Activated CD8-positive, alpha-beta memory T cell treated with anti-CD3 and anti-CD28 coated beads, Interleukin-2, amount 50 U/mL, for 1 hour (primary cell): ENCODE measurements around the gene MRPS33.
"Not testable (repeated sequence)": the region's sequence is repeated elsewhere in the genome, so short reads cannot be mapped to it uniquely, and the experiment has no call there.

Source experiments
- DNase-seq: peaks from one replicate; pipeline ENCODE4 v3.0.0-alpha.2; 2020; ENCODE audit errors: extremely low read depth

MRPS33 gene

DNA sequence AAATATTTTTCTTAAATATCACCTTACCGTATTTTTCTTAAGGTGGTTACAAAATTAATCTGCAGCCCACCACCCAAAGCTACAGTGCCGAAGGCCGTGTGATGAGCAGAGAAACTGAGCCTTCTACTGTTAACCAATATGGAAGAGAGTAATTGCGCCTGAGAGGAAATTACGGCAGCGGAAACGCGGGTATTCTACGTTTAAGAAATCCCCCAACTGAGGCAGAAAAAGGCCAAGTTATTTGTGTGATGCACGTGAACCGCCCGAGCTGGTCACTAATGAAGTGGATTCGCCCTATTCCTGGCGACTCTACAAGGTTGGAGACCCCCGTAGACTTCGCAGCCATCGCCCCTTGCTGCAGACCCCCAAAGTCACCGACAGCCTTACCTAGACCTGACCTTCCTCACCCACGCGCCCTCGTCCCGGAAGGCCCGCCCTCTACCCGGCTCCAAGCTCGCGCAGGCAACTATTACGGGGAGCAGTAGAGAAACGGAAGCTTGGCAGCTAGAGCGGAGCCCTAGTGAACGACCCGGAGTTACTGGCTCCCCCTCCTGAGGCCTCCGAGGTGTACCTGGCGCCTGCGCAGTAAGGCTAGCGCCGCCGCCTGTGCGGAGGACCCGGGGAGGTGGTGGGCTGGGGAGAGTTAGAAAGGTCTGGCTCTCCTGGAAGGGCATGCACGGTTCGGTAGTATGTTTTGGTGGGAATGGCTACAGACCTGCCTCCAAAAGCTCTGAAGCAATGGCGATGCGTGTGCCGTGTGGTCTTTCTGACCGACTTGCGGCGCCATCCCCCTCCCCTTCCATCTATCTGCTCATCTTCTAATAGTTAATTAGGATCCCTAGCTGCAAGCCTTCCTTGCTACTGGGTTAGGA is at the start of gene MRPS33:
MRPS33 (minus strand) TSS at position 429 of the 872 bp plus-strand sequence. CDS start 4,319 bp downstream, outside the sequence.
- peak; percentile 87 for DNase-seq

DNA sequence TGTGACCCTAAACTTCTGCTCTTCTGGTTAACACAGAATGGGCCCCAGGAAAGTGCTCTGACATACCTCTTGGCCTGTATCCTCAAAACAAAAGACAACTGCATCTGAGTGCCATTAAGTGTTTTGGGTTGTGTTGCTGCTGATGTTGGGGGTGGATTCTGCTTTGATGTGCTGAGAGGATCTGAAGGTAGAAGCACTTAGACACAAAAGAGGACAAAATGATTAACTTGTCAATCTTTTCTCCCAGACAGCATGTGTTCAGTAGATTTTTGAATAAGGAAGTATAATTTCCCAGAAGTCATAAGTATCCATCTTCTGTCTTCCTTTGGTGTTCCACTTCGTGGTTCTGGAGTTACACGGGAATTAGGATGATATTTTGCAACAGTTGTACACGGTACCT is 43.0 kb upstream of the MRPS33 start:
- DNase-seq: no peak

DNA sequence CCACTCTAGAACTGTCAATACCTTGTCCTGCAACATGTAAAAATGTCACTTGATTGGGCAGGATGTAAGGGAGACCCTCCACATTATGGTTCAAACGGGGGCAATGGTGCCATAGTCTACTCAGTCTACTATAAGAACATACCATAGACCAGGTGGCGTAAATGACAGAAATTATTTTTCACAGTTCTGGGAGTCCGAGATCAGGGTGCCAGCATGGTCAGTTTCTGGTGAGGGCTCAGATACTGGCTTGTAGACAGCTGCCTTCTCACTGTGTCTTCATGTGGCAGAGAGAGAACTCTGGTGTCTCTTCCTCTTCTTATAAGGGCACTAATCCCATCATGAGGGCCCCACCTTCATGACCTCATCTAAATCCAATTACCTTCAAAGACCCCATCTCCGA is 40.4 kb upstream of the MRPS33 start:
- no peak for DNase-seq

DNA sequence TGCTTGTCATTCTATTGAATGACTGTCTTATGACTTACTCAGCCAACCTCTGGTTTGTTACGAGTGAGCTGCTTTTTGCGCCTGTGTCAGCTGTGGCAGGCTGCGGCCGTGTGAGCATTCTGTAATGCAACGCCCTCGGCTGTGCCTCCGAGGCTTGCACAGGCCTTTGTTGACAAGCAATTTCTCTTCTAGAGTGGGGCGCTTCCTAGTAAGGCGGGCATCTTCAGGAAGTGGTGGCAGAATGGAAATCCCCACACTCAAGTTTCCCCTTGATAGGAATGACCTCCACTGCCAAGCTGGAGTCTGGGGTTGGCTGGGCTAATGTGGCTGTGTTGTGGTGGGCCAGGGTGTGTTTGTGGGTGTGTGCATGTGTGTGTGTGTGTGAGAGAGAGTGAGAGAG is 38.9 kb upstream of the MRPS33 start:
- DNase-seq: no peak

DNA sequence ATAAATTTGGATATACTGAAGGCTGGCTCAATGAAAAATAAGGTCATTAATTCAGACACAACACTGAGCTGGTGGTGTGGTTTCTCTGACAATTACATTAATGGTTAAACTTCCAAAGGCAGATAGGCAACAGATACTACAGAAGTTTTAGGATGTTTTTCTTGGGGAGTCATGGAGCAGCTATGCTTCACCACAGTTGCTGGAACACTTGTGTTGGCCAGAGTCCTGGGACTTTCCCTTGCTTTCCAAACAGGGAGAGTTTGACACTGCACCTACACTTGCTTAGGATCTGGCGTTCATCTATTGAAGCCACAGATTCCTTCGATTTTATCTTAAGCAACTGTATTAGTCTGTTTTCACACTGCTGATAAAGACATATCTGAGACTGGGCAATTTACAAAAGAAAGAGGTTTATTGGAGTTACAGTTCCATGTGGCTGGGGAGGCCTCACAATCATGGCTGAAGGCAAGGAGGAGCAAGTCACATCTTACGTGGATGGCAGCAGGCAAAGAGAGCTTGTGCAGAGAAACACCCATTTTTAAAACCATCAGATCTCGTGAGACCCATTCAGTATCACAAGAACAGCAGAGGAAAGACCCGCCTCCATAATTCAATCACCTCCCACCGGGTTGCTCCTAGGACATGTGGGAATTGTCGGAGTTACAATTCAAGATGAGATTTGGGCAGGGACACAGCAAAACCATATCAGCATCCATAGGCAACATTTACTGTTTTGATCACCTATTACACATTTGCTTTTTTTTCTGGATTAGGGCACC is 31.3 kb upstream of the MRPS33 start:
- DNase-seq: no peak

DNA sequence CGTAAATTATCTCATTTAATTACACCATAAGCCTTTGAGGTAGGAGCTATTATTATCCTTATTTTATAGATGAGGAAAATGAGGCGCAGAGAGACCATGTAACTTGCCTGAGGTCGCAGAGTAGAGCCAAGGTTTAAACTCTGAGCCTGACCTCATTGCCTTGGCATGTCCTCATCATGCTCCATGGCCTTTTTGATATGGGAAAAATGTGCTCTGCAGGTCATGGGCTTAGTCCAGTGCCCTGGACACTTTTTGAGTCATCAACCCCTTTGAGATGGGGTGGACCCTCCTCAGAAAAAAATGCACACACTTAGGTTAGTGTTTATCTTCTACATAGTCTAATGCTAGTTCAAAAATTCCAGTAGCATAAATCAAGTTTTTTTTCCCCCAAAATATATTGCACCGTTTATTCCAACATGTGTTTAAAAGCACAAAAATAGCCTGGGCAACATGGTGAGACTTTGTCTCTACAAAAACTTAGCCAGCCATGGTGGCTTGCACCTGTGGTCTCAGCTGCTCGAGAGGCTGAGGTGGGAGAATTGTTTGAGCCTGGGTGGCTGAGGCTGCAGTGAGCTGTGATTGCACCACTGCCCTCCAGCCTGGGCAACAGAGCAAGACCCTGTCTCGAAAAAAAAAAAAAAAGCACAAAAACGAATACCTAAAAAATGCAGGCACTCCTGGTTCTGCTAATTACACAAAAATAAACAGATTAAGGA is 30.5 kb upstream of the MRPS33 start:
- no peak for DNase-seq

DNA sequence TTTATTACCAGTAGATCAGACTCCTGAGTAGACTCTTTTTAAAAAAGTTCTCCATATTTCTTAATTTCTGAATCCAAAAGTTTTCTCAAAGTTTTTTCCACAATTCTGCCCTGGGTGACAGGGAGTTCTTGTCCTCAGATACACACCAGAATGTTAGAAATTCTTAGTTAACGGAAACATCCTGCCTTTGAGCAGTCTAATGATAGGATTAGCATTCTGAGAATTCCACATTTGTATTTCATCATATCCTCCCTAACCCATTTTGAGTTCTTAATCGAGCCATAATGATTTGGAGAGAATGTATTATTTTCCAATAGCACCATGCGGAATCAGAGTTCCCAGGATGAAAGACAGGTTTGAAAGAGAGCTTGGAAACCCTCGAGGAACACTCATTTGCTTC is 28.9 kb upstream of the MRPS33 start:
- no peak for DNase-seq

DNA sequence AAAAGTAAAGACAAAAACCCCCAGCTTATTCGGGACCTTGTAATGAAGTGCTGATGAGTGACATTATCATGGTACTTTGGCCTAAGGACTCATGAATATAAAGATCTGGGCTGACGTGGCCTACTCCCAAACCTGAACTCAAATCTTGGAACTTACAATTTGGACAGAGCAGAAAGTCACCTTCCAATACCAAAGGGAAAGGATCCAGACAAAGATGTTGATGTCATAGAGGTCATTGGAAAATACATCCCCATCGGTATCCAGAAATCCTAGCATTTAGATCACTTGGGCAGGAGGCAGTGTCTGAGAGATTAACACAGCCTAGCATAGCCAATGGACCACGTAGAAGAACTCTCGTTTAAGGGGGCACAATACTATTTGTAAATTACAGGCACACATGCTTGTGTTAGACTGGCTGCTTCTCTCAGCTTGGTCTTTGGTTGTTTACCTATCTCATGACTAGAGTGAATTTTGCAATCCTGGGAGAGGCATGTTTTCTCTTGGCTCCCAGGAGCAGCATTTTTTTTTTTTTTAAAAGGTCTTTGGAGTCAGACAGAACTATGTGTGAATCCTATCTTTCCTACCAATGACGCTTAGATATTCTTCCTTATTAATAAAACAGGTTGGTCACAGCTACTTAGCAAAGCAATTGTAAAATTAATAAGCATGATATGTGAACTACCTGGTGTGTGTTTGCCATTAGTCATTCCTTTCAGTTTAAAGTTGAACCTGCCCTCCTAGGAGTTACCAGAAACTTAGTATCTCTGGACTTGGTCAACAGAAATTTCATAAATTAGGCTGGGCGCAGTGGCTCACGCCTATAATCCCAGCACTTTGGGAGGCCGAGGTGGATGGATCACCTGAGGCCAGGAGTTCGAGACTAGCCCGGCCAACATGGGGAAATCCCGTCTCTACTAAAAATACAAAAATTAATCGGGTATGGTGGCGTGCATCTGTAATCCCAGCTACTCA is 27.8 kb upstream of the MRPS33 start:
- no peak for DNase-seq

DNA sequence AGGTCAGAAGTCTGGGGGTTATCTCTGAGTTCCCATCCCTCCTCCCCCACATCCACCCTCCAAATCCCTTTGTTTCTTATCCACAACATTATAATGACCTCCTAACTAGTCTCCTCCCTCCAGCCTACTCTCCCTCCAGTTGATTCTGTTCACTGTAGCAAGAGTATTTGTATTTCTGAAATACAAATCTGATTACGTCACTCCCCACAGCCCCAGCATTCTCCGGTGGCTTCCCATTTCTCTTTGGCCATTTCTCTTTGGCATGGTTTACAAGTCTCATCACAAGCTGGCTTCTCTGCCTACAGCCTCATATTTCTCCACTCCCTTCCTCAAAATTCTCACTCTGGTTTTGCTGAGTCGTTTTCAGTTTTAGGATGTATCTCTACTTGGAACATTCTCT is 24.6 kb upstream of the MRPS33 start:
- no peak for DNase-seq

DNA sequence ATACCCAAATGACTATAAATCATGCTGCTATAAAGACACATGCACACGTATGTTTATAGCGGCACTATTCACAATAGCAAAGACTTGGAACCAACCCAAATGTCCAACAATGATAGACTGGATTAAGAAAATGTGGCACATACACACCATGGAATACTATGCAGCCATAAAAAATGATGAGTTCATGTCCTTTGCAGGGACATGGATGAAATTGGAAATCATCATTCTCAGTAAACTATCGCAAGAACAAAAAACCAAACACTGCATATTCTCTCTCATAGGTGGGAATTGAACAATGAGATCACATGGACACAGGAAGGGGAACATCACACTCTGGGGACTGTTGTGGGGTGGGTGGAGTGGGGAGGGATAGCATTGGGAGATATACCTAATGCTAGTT is 23.3 kb upstream of the MRPS33 start:
- DNase-seq: not testable (repeated sequence)

DNA sequence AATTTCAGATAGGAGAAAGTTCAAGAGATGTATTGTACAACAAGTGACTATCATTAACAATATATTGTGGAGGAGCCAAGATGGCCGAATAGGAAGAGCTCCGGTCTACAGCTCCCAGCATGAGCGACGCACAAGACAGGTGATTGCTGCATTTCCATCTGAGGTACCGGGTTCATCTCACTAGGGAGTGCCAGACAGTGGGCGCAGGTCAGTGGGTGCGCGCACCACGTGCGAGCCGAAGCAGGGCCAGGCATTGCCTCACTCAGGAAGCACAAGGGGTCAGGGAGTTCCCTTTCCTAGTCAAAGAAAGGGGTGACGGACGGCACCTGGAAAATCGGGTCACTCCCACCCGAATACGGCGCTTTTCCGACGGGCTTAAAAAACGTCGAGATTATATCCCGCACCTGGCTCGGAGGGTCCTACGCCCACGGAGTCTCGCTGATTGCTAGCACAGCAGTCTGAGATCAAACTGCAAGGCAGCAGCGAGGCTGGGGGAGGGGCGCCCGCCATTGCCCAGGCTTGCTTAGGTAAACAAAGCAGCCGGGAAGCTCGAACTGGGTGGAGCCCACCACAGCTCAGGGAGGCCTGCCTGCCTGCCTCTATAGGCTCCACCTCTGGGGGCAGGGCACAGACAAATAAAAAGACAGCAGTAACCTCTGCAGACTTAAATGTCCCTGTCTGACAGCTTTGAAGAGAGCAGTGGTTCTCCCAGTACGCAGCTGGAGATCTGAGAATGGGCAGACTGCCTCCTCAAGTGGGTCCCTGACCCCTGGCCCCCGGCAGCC is 18.0 kb upstream of the MRPS33 start:
- not testable (repeated sequence) for DNase-seq

DNA sequence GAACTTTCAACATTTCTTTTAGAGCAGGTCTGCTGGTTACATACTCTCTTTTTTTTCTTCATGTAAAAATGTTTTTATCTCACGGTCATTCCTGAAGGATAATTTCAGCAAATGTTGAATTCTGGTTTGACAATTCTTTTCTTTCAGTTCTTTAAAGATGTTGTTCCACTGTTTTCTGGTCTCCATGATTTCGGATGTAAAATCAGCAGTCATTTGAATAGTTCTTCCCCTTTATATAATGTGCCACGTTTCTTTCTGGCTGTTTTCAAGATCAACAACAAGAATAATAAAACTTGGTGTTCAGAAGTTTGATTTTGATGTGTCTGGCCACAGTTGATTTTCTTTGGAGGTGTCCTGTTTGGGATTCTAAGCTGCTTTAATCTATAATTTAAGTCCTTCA is 14.0 kb upstream of the MRPS33 start:
- no peak for DNase-seq

DNA sequence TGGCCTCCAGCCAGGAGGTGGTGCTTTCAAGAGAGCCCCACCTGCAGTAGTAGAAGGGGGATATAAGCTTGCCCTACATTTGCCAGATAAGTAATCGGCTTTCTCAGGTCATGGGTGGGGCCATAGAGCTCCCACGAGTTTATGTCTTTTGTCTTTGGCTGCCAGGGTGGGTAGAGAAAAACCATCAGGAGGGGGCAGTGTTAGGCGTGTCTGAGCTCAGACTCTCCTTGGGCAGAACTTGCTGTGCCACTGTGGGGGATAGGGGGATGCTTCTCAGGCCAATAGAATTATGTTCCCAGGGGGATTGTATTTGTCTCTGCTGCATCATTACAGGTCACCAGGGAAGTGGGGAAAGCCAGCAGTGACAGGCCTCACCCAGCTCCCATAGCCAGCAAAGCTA is 12.3 kb upstream of the MRPS33 start:
- DNase-seq: no peak

DNA sequence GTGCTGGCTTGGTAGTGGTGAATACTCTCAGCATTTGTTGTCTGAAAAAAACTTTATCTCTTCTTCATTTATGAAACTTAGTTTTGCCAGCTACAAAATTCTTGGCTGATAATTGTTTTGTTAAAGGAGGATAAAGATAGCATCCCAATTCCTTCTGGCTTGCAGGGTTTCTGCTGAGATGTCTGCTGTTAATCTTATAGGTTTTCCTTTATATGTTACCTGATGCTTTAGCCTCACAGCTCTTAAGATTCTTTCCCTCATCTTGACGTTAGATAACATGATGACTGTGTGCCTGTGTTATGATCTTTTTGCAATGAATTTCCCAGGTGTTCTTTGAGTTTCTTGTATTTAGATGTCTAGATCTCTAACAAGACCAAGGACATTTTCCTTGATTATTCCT is 9.9 kb upstream of the MRPS33 start:
- no peak for DNase-seq

DNA sequence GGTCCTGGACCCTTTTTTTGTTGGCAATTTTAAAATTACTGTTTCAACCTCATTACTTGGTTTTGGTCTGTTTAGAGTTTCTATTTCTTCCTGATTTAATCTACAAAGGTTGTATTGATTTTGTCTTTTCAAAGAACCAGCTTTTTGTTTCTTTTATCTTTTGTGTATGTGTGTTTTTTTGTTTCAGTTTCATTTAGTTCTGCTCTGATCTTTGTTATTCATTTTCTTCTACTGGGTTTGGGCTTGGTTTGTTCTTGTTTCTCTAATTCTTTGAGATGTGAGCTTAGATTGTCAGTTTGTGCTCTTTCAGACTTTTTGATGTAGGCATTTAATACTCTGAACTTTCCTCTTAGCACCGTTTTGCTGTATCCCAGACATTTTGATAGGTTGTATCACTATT is 8.5 kb upstream of the MRPS33 start:
- no peak for DNase-seq

DNA sequence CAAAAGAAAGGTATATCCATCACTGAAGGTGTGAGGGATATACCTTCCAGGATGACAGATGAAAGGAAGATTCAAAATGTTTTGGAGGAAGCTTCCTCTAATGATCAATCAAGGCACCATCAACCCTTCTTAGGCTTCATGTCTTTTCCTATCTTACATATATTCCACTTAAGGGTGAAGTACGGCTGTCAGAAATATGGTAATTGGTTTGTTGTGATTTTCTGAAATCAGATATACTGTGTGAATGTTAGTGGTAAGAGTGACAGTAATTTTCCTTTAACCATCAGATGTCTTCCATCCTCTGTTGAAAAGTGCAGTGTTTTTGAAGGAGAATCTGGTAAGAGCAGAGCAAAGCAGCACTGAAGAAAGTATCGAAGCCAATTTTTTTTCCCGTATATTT is 2.8 kb upstream of the MRPS33 start:
- no peak for DNase-seq

DNA sequence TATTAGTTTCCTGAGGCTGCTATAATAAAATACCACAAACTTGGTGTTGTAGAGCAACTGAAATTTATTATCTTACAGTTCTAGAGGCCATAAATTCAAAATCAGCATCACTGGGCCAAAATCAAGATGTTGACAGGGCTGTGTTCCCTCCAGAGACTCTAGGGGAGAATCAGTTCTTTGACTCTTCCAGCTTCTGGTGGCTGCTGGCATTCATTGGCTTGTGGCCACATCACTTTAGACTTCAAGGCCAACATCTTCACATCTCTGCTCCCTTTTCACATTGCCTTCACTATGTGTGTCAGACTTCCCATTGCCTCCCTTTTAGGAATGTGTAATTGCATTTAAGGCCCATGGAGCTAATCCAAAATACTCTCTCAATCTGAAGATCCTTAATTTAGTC is 1.6 kb upstream of the MRPS33 start:
- no peak for DNase-seq

DNA sequence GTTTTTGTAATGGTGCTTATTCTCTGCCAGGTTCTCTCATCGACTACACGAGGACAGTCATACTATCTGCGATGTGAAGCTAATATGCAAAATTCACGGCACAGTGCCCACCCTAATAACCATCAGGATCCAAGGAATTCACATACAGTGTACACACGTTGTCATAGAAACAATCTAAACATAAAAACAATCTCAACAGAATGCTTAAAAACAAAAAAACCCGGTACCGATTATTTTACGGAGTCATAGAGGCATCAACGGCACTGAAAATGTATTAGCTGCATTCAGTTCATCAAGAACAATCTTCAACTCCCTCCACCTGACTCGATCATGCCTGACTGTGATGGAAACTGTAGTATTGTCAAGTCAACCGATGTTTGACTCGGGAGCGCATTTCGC is 628 bp downstream of the MRPS33 start:
- no peak for DNase-seq

DNA sequence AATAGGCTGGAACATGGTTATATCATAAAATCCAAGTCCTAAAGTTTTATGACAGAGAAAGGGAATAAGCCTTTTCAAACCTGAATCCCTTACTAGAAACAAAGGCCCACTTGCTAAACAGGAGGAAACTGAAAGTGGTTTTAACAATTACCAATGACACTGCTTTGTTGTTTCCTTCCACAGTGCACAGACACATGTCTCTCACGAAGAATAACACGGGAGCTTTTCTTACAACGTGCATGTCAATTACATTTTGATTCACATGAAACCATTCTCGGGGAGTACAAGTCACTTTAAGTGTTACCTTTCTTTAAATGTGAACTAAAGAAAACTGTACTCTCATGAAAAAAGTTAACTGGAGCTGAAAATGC is 1.4 kb downstream of the MRPS33 start:
- no peak for DNase-seq

DNA sequence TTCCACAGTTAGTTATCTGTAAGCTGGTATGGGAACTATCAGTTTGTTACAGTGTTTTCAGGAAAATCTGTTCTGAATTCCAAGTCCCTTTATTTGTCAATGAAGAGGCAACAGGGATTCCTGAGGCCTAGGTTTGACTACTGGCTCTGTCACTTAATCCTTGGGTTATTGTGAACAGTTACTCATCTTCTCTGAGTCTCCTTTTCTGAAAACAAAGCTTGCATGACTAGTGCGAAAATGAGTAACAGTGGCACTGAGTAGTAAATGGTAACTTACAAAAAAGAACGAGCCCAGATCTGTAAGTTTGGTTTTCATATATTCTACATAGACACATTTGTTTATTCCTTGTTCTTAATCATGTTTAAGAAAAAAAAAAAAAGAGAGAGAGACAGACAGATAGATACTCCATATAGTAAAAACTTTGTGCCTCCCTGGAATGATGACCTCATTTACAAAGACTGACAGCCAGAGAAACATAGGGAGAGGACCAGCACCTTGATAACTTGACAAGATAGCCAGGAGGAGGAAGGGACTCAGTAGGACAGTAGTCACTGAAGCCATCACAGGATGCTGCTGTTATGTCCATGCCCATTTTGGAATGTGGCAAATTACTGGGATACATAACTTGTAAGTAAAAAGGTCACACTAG is 1.9 kb downstream of the MRPS33 start:
- no peak for DNase-seq
